ENCODE measurements around the gene GJD2.
A peak's percentile ranks its signal among the peaks of the same experiment; 100 is the strongest.

Gene GJD2

GRCh38 chr15:34724481-34724880 lies 30.3 kb downstream of the GJD2 start:
- no peak for DNase-seq (ENCODE audit: low read depth)

GRCh38 chr15:34722439-34722836 lies 32.4 kb downstream of the GJD2 start:
- peak; percentile 41 for DNase-seq (ENCODE audit: low read depth)

GRCh38 chr15:34721802-34722438 lies 32.9 kb downstream of the GJD2 start:
- DNase-seq (ENCODE audit: low read depth) = peak; percentile 46

GRCh38 chr15:34721157-34721801 lies 33.5 kb downstream of the GJD2 start:
- no peak for DNase-seq (ENCODE audit: low read depth)

DNA sequence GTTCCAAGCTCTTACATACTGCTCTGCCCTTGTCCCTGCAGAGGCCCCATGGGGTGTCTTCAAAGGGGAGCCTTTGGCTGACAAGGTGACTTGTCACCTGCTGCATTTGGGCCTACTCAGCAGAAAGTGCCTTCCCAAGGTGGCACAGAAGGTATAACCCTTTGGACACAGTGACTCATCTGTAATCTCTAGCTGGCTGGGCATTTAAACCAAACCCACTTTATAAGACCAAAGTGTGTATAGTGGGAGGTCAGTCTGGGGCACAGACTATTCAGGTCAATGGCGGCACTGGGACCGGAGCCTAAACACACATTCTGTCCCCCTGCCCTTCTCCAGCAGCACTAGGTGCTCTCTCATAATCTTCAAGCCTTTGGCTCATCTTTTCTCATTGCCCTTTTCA lies 35.1 kb downstream of the GJD2 start:
- DNase-seq (ENCODE audit: low read depth) = no peak

- no peak for DNase-seq (ENCODE audit: low read depth)
Measured at GRCh38 chr15:34718681-34719665, 35.8 kb downstream of the GJD2 start.

GRCh38 chr15:34717729-34718128 lies 37.1 kb downstream of the GJD2 start:
- peak; percentile 17 for DNase-seq (ENCODE audit: low read depth)

- DNase-seq (ENCODE audit: low read depth) = no peak
Measured at GRCh38 chr15:34716111-34716510, 38.7 kb downstream of the GJD2 start.

GRCh38 chr15:34714476-34715121 lies 40.2 kb downstream of the GJD2 start:
- no peak for DNase-seq (ENCODE audit: low read depth)

- no peak for DNase-seq (ENCODE audit: low read depth)
Measured at GRCh38 chr15:34713635-34714034, 41.2 kb downstream of the GJD2 start.

DNA sequence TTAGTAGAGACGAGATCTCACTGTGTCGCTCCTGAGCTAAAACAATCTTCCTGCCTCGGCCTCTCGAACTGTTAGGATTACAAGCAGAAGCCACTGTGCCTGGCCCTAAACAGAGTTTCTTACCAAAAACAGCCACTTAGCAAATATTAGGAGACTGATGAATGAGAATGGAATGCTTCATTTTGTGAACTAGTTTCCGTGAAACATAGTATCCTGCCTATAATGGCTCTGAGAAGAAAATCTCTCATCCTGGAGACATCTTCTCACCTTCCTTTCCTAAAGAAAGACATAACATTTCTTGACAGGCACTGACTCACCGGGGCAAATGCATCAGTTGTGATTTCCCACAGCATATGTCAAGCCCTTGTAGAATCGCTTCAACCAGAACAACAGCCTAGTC lies 44.9 kb downstream of the GJD2 start:
- DNase-seq (ENCODE audit: low read depth) = peak; percentile 13

DNA sequence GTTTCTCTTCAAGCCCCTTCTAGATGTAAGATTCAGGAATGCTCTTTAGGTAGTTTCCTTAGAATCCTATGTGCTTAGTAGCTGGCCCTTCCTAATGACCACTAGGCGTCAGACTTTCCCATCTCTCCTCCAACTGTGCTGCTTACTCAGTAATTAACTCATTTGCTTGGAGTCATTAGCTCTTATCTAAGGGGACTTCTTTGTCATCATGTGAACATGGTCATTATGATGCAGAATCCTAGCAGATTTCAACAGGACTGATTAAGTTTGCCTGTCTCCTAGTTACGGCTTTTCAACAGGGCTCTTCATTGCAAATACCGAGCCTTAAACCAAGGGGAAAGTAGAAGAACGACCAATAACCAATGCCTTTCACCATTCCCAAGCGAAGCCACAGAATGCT lies 46.4 kb downstream of the GJD2 start:
- peak; percentile 54 for DNase-seq (ENCODE audit: low read depth)

DNA sequence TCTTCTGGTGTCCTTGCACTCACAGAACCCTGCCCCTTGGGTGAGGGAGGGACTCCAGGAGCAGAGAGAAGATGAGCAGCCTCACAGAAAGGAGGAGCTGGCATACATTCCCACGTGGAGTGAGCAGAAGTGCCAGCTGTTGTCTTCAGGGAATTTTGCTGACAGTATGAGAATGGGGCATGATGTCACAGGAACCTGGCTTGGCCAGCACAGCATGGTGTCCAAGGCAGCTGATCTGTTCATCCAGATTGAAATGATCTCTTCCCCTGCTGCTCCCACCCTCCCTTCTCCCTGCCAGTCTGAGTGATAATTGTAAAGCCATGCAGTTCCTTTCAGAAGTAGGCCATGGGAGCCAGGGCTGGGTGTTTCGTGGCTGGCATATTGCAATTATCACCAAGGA lies 53.3 kb downstream of the GJD2 start:
- DNase-seq (ENCODE audit: low read depth) = no peak

All from fibroblast of gingiva (primary cell).